Measurements from ENCODE around the gene WDR13. TPM values are rescaled to one million over a fixed set of nuclear protein-coding genes. Genes with fewer than 3 reads are reported as not detected.

Gene WDR13
- total and polyA plus RNA-seq, 4 donors, result 50.7 to 182 (median 166) TPM

GRCh38 chrX:48611703-48612102, 14.4 kb downstream of the WDR13 start:
- WGBS, 2 donors, result 53 to 88% methylated on average over 2 of the region's 2 CpGs

GRCh38 chrX:48613502-48614160, 16.3 kb downstream of the WDR13 start:
- 80 to 83% methylated on average over 6 of the region's 6 CpGs for WGBS, 2 donors
- H3K9me3 ChIP-seq (ENCODE audit: control insufficient read depth in 4 of 4, insufficient read depth in 3 of 4, low read length in 3 of 4), result peaks cover 0 to 2% (median 0%) of the 10 kb centered on the region in 4 donors
- no peak overlapping the region for H3K9ac ChIP-seq (ENCODE audit: insufficient read depth in 1 of 2, low read length in 2 of 2)
- H3K27ac ChIP-seq (ENCODE audit: low read depth in 1 of 2, low read length in 1 of 2), result no peak overlapping the region
- no peak for TF ChIP-seq CTCF (IDR thresholded peaks at IDR 0.05; ENCODE audit: control extremely low read depth, extremely low read depth)
- ATAC-seq (ENCODE audit: insufficient read depth, low FRiP score), result no peak
- H3K4me3 ChIP-seq, result no peak overlapping the region
- no peaks in the 10 kb centered on the region for H3K36me3 ChIP-seq (ENCODE audit: control insufficient read depth in 4 of 4, insufficient read depth in 4 of 4, low read length in 4 of 4)
- no peaks in the 10 kb centered on the region for H3K27me3 ChIP-seq (ENCODE audit: control insufficient read depth in 3 of 3, insufficient read depth in 3 of 3, low read length in 2 of 3)
- peaks cover 0 to 3% (median 0%) of the 10 kb centered on the region in 5 donors for H3K4me1 ChIP-seq (ENCODE audit: control insufficient read depth in 5 of 5, insufficient read depth in 5 of 5, low read length in 5 of 5)
- DNase-seq, result no peak

More at GRCh38 chrX:48611703-48612102, 14.4 kb downstream of the WDR13 start:
- Histone ChIP-seq H3K9ac (ENCODE audit: insufficient read depth in 1 of 2, low read length in 2 of 2) (no peak overlapping the region), H3K27me3 (ENCODE audit: control insufficient read depth in 3 of 3, insufficient read depth in 3 of 3, low read length in 2 of 3) (no peaks in the 10 kb centered on the region), H3K4me1 (ENCODE audit: control insufficient read depth in 5 of 5, insufficient read depth in 5 of 5, low read length in 5 of 5) (no peaks in the 10 kb centered on the region), H3K4me3 (no peak overlapping the region), H3K9me3 (ENCODE audit: control insufficient read depth in 4 of 4, insufficient read depth in 3 of 4, low read length in 3 of 4) (no peaks in the 10 kb centered on the region), H3K36me3 (ENCODE audit: control insufficient read depth in 4 of 4, insufficient read depth in 4 of 4, low read length in 4 of 4) (no peaks in the 10 kb centered on the region), H3K27ac (ENCODE audit: low read depth in 1 of 2, low read length in 1 of 2) (no peak overlapping the region)
- no peak for TF ChIP-seq CTCF (IDR thresholded peaks at IDR 0.05; ENCODE audit: control extremely low read depth, extremely low read depth)
- ATAC-seq (ENCODE audit: insufficient read depth, low FRiP score) (no peak), DNase-seq (no peak)

- 28 to 55% methylated on average over 5 of the region's 5 CpGs for WGBS, 2 donors
- no peak for ATAC-seq (ENCODE audit: insufficient read depth, low FRiP score)
Observed at GRCh38 chrX:48616576-48616975, 19.3 kb downstream of the WDR13 start.

More at GRCh38 chrX:48616576-48616975, 19.3 kb downstream of the WDR13 start:
- H3K27ac ChIP-seq (ENCODE audit: low read depth in 1 of 2, low read length in 1 of 2), result no peak overlapping the region
- H3K9ac ChIP-seq (ENCODE audit: insufficient read depth in 1 of 2, low read length in 2 of 2), result no peak overlapping the region
- H3K27me3 ChIP-seq (ENCODE audit: control insufficient read depth in 3 of 3, insufficient read depth in 3 of 3, low read length in 2 of 3), result no peaks in the 10 kb centered on the region
- peaks cover 0 to 3% (median 0%) of the 10 kb centered on the region in 5 donors for H3K4me1 ChIP-seq (ENCODE audit: control insufficient read depth in 5 of 5, insufficient read depth in 5 of 5, low read length in 5 of 5)
- peaks cover 0 to 2% (median 0%) of the 10 kb centered on the region in 4 donors for H3K9me3 ChIP-seq (ENCODE audit: control insufficient read depth in 4 of 4, insufficient read depth in 3 of 4, low read length in 3 of 4)
- H3K36me3 ChIP-seq (ENCODE audit: control insufficient read depth in 4 of 4, insufficient read depth in 4 of 4, low read length in 4 of 4), result no peaks in the 10 kb centered on the region
- TF ChIP-seq CTCF (IDR thresholded peaks at IDR 0.05; ENCODE audit: control extremely low read depth, extremely low read depth), result no peak
- H3K4me3 ChIP-seq, result no peak overlapping the region
- DNase-seq, result no peak
